H9 (cell line): ENCODE measurements around the gene THOC2. TPM values are rescaled to one million over a fixed set of nuclear protein-coding genes. Genes with fewer than 3 reads are reported as not detected.

Source experiments
- DNase-seq: peaks from one replicate; pipeline ENCODE4 v3.0.0-alpha.2; 2017
- H2AFZ ChIP-seq: one replicate; pipeline ENCODE4 v1.6.1; 2013; ENCODE audit warnings: mild to moderate bottlenecking, low read length, control low read depth, moderate library complexity
- H2AK5ac ChIP-seq: 2 replicates; pipeline ENCODE4 v1.6.1; 2013; ENCODE audit warnings: low read length, control low read depth, mixed read lengths; ENCODE audit not compliant: insufficient read length
- H2BK120ac ChIP-seq: one replicate; pipeline ENCODE4 v1.6.1; 2013; ENCODE audit warnings: low read depth, mild to moderate bottlenecking, low read length, control low read depth, inconsistent platforms; ENCODE audit not compliant: poor library complexity, severe bottlenecking
- H2BK12ac ChIP-seq: 2 replicates; pipeline ENCODE4 v1.6.1; 2013; ENCODE audit warnings: low read length, control low read depth, mixed read lengths, low read depth; ENCODE audit not compliant: insufficient read length
- H2BK15ac ChIP-seq: 2 replicates; pipeline ENCODE4 v1.6.1; 2013; ENCODE audit warnings: low read depth, low read length, control low read depth
- H2BK20ac ChIP-seq: one replicate; pipeline ENCODE4 v1.6.1; 2013; ENCODE audit warnings: low read depth, mild to moderate bottlenecking, low read length, control low read depth, inconsistent platforms; ENCODE audit not compliant: poor library complexity, severe bottlenecking
- H2BK5ac ChIP-seq: 2 replicates; pipeline ENCODE4 v1.6.1; 2013; ENCODE audit warnings: low read length, control low read depth, mixed read lengths; ENCODE audit not compliant: insufficient read length
- H3K14ac ChIP-seq: 2 replicates; pipeline ENCODE4 v1.6.1; 2013; ENCODE audit warnings: low read length, control low read depth; ENCODE audit not compliant: insufficient read depth
- H3K18ac ChIP-seq: 2 replicates; pipeline ENCODE4 v1.6.1; 2013; ENCODE audit warnings: low read depth, mild to moderate bottlenecking, mixed read lengths, low read length, control low read depth; ENCODE audit not compliant: insufficient read length
- H3K23ac ChIP-seq: 2 replicates; pipeline ENCODE4 v1.6.1; 2013; ENCODE audit warnings: low read length, control low read depth, mixed read lengths, low read depth; ENCODE audit not compliant: insufficient read length
- H3K23me2 ChIP-seq: 2 replicates; pipeline ENCODE4 v1.6.1; 2013; ENCODE audit warnings: low read depth, mild to moderate bottlenecking, mixed read lengths, low read length, control low read depth; ENCODE audit not compliant: insufficient read length, poor library complexity, severe bottlenecking
- H3K27ac ChIP-seq: 2 replicates; pipeline ENCODE4 v1.5.1; 2013; ENCODE audit warnings: low read length, control low read depth, mixed read lengths, low read depth; ENCODE audit not compliant: insufficient read length
- H3K27me3 ChIP-seq: 2 replicates; pipeline ENCODE4 v1.6.1; 2013; ENCODE audit warnings: low read length, control low read depth, inconsistent platforms; ENCODE audit not compliant: insufficient read depth
- H3K4ac ChIP-seq: 2 replicates; pipeline ENCODE4 v1.6.1; 2013; ENCODE audit warnings: low read depth, mild to moderate bottlenecking, control low read depth, inconsistent platforms, low read length, moderate library complexity
- H3K4me1 ChIP-seq: 2 replicates; pipeline ENCODE4 v1.6.1; 2013; ENCODE audit warnings: low read length, control low read depth, inconsistent platforms; ENCODE audit not compliant: insufficient read depth
- H3K4me2 ChIP-seq: 2 replicates; pipeline ENCODE4 v1.6.1; 2013; ENCODE audit warnings: low read length, control low read depth, mixed read lengths; ENCODE audit not compliant: insufficient read length, insufficient read depth
- H3K56ac ChIP-seq: 2 replicates; pipeline ENCODE4 v1.6.1; 2013; ENCODE audit warnings: low read depth, mild to moderate bottlenecking, mixed read lengths, low read length, control low read depth; ENCODE audit not compliant: insufficient read length
- H3K79me1 ChIP-seq: 2 replicates; pipeline ENCODE4 v1.6.1; 2013; ENCODE audit warnings: low read depth, mild to moderate bottlenecking, moderate library complexity, low read length, control low read depth, inconsistent platforms; ENCODE audit not compliant: insufficient read depth, poor library complexity, severe bottlenecking
- H3K79me2 ChIP-seq: 2 replicates; pipeline ENCODE4 v1.6.1; 2013; ENCODE audit warnings: low read length, control low read depth, inconsistent platforms; ENCODE audit not compliant: insufficient read depth
- H3K9ac ChIP-seq: 2 replicates; pipeline ENCODE4 v1.6.1; 2013; ENCODE audit warnings: low read length, control low read depth, mixed read lengths; ENCODE audit not compliant: insufficient read length; ENCODE audit errors: extremely low read depth
- H3K9me3 ChIP-seq: one replicate; pipeline ENCODE4 v1.6.1; 2013; ENCODE audit warnings: low read depth, low read length, inconsistent platforms; ENCODE audit not compliant: control insufficient read depth
- H3T11ph ChIP-seq: one replicate; pipeline ENCODE4 v1.6.1; 2013; ENCODE audit warnings: mild to moderate bottlenecking, low read length, control low read depth, inconsistent platforms
- H4K20me1 ChIP-seq: one replicate; pipeline ENCODE4 v1.6.1; 2013; ENCODE audit not compliant: control insufficient read depth, insufficient read length, insufficient read depth
- H4K5ac ChIP-seq: 2 replicates; pipeline ENCODE4 v1.6.1; 2013; ENCODE audit warnings: low read depth, mild to moderate bottlenecking, mixed read lengths, low read length, control low read depth; ENCODE audit not compliant: insufficient read length
- H4K8ac ChIP-seq: replicated peaks from 2 replicates; pipeline ENCODE4 v1.6.1; 2013; ENCODE audit warnings: low read length, control low read depth, mixed read lengths, low read depth; ENCODE audit not compliant: insufficient read length
- H4K91ac ChIP-seq: 2 replicates; pipeline ENCODE4 v1.6.1; 2013; ENCODE audit warnings: low read depth, mild to moderate bottlenecking, moderate library complexity, mixed read lengths, low read length, control low read depth; ENCODE audit not compliant: insufficient read length
- H3K27ac Mint-ChIP-seq, 3 experiments: 2 replicates in 2 of 3; 3 replicates in 1 of 3; pipeline ENCODE4 v1.8.0; 2020 to 2021; ENCODE audit warnings: mixed read lengths in 3 of 3, mild to moderate bottlenecking in 1 of 3, moderate library complexity in 1 of 3
- H3K27me3 Mint-ChIP-seq: 2 replicates; pipeline ENCODE4 v1.8.0; 2021; ENCODE audit warnings: low read depth, mild to moderate bottlenecking, moderate library complexity, mixed read lengths
- H3K36me3 Mint-ChIP-seq, 3 experiments: 2 replicates in 2 of 3; 3 replicates in 1 of 3; pipeline ENCODE4 v1.8.0; 2020 to 2021; ENCODE audit warnings: low read depth in 3 of 3, mixed read lengths in 3 of 3; ENCODE audit not compliant: insufficient read depth in 1 of 3
- H3K4me1 Mint-ChIP-seq, 2 experiments: 2 replicates each; pipeline ENCODE4 v1.8.0; 2020; ENCODE audit warnings: mixed read lengths in 2 of 2
- H3K4me3 Mint-ChIP-seq, 2 experiments: 2 replicates in 1 of 2; 3 replicates in 1 of 2; pipeline ENCODE4 v1.8.0; 2020 to 2021; ENCODE audit warnings: mild to moderate bottlenecking in 2 of 2, mixed read lengths in 2 of 2, moderate library complexity in 1 of 2
- H3K9me3 Mint-ChIP-seq, 2 experiments: 2 replicates in 1 of 2; 3 replicates in 1 of 2; pipeline ENCODE4 v1.8.0; 2020; ENCODE audit warnings: mild to moderate bottlenecking in 2 of 2, mixed read lengths in 2 of 2, moderate library complexity in 1 of 2
- WGBS: extraction: QIAGEN DNeasy Blood & Tissue Kit; methylation state at CpG from one replicate; pipeline ENCODE4 v1.1.7; 2013; ENCODE audit warnings: missing lambda C conversion rate, low lambda C conversion rate, mixed read lengths; ENCODE audit not compliant: insufficient read length; ENCODE audit errors: extremely low coverage; 5-methylcytosine and 5-hydroxymethylcytosine counted together
- total RNA-seq: library from RNA; stranded (reverse); gene quantifications from 2 replicates; pipeline ENCODE4 v1.2.1, GENCODE V29; 2021
- TF ChIP-seq, protein P1 (sequence below): fragments of 200-600 bp; sonication (generic); conservative IDR thresholded peaks from 3 replicates; pipeline ENCODE4 v1.8.0; 2021; ENCODE audit warnings: antibody characterized with exemption, mild to moderate bottlenecking

THOC2 gene
- total RNA-seq, 1 experiment from 2014 or later = 72.1 TPM

DNA sequence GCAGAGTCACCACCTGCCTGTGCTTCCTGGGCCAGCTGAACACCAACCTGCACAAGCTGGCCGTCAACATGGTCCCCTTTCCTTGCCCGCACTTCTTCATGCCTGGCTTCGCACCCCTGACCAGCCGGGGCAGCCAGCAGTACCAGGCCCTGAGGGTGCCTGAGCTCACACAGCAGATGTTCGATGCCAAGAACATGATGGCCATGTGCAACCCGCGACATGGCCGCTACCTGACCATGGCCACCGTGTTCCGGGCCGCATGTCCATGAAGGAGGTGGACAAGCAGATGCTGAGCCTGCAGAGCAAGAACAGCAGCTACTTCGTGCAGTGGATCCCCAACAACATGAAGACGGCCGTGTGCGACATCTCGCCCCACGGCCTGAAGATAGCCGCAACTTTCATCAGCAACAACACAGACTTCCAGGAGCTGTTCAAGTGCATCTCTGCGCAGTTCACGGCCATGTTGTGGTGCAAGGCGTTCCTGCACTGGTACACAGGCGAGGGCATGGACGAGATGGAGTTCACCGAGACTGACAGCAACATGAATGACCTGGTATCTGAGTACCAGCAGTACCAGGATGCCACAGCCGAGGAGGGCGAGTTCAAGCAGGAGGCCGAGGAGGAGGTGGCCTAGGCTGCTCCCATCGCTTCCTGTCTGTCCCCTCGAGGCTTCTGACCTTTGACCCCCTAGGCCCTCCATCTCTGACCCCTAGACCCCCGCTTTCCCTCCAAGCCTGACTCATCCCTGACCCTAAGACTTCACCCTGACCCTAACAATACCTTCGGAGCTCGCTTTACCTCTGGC lies 170.3 kb downstream of the THOC2 start:
- Histone ChIP-seq H4K20me1 (no peaks in the 10 kb centered on the region), H3T11ph (no peak overlapping the region), H2AFZ (no peak overlapping the region), H3K79me2 (no peaks in the 10 kb centered on the region), H2BK120ac (no peak overlapping the region), H2BK15ac (no peak overlapping the region), H3K23me2 (no peaks in the 10 kb centered on the region), H3K27ac (no peak overlapping the region), H3K79me1 (no peaks in the 10 kb centered on the region), H3K27me3 (no peaks in the 10 kb centered on the region), H2BK20ac (no peak overlapping the region), H3K56ac (no peak overlapping the region), H3K4me2 (no peak overlapping the region), H3K4me1 (no peaks in the 10 kb centered on the region), H4K8ac (no peak overlapping the region), H3K9ac (no peak overlapping the region), H4K5ac (no peak overlapping the region), H4K91ac (no peak overlapping the region), H2BK5ac (no peak overlapping the region), H3K18ac (no peak overlapping the region), H3K14ac (no peak overlapping the region; the same call in 1 of the 2 replicates), H3K4ac (no peak overlapping the region), H3K9me3 (peaks cover 14% of the 10 kb centered on the region), H2AK5ac (no peak overlapping the region), H2BK12ac (no peak overlapping the region), H3K23ac (no peak overlapping the region)
- H3K27me3 Mint-ChIP-seq = no peaks in the 10 kb centered on the region; the same call in 1 of the 2 replicates
- WGBS = no CpG with 5 or more reads among the region's 32 CpGs
- H3K27ac Mint-ChIP-seq = peak overlapping the region in 1 of 3 experiments; percentile 7; a peak in 1 of 7 replicates
- no peak overlapping the region; a peak in 1 of 5 replicates for H3K4me3 Mint-ChIP-seq
- H3K9me3 Mint-ChIP-seq = peaks cover 19 to 75% of the 10 kb centered on the region in 2 experiments
- peaks cover 0 to under 1% of the 10 kb centered on the region in 2 experiments; a peak in 1 of 4 replicates for H3K4me1 Mint-ChIP-seq
- H3K36me3 Mint-ChIP-seq = peaks cover 0 to 9% (median 8%) of the 10 kb centered on the region in 3 experiments; a peak in 5 of 7 replicates
- DNase-seq = no peak
- TF ChIP-seq, protein P1, sequence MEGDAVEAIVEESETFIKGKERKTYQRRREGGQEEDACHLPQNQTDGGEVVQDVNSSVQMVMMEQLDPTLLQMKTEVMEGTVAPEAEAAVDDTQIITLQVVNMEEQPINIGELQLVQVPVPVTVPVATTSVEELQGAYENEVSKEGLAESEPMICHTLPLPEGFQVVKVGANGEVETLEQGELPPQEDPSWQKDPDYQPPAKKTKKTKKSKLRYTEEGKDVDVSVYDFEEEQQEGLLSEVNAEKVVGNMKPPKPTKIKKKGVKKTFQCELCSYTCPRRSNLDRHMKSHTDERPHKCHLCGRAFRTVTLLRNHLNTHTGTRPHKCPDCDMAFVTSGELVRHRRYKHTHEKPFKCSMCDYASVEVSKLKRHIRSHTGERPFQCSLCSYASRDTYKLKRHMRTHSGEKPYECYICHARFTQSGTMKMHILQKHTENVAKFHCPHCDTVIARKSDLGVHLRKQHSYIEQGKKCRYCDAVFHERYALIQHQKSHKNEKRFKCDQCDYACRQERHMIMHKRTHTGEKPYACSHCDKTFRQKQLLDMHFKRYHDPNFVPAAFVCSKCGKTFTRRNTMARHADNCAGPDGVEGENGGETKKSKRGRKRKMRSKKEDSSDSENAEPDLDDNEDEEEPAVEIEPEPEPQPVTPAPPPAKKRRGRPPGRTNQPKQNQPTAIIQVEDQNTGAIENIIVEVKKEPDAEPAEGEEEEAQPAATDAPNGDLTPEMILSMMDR = no peak
